ENCODE data around the gene MAPT. TPM values are rescaled to one million over a fixed set of nuclear protein-coding genes. Genes with fewer than 3 reads are reported as not detected.

Gene MAPT
- total and polyA plus RNA-seq, 2 of the 13 experiments (the other 11 are each of a cell fraction or from before 2014, with no cell fraction given), result 2.1 to 2.8 TPM

GRCh38 chr17:46044286-46044928 lies 150.1 kb downstream of the MAPT start (continued):
- TF ChIP-seq REST (IDR thresholded peaks at IDR 0.05; ENCODE audit: borderline replicate concordance in 1 of 2, low read depth in 1 of 2, low read length in 2 of 2) (no peak), ZNF800 (CRISPR knock-in tag; IDR thresholded peaks at IDR 0.05) (0 out of 2 replicates have a peak, but pooled peaks have one; percentile 34), ZSCAN12 (CRISPR knock-in tag; IDR thresholded peaks at IDR 0.05) (no peak), JDP2 (CRISPR knock-in tag; IDR thresholded peaks at IDR 0.05; ENCODE audit: borderline replicate concordance) (no peak), ZNF720 (CRISPR knock-in tag; IDR thresholded peaks at IDR 0.05) (no peak), SMARCE1 (IDR thresholded peaks at IDR 0.05; ENCODE audit: borderline replicate concordance) (no peak), ZNF207 (IDR thresholded peaks at IDR 0.05; ENCODE audit: borderline replicate concordance) (no peak), HNF4G (IDR thresholded peaks at IDR 0.05; ENCODE audit: borderline replicate concordance, low read depth, low read length) (no peak), HNF4G (CRISPR knock-in tag; IDR thresholded peaks at IDR 0.05; ENCODE audit: borderline replicate concordance, low read depth) (no peak), XRCC5 (optimal IDR thresholded peaks at IDR 0.05; ENCODE audit: low read length) (peak; percentile 50), RBM22 (optimal IDR thresholded peaks at IDR 0.05; ENCODE audit: low read length) (peak; percentile 74), ZNF614 (CRISPR knock-in tag; IDR thresholded peaks at IDR 0.05; ENCODE audit: borderline replicate concordance) (no peak), PRPF4 (IDR thresholded peaks at IDR 0.05; ENCODE audit: low read depth, low read length, poor library complexity, severe bottlenecking) (no peak), KAT8 (CRISPR knock-in tag; IDR thresholded peaks at IDR 0.05) (peak; percentile 29; the same call in 1 of the 2 replicates), BCL6 (CRISPR knock-in tag; IDR thresholded peaks at IDR 0.05) (0 out of 2 replicates have a peak, but pooled peaks have one; percentile 8), RBAK (CRISPR knock-in tag; IDR thresholded peaks at IDR 0.05) (no peak), ZUFSP (CRISPR knock-in tag; IDR thresholded peaks at IDR 0.05; ENCODE audit: borderline replicate concordance) (no peak), ZHX1 (CRISPR knock-in tag; IDR thresholded peaks at IDR 0.05; ENCODE audit: low read depth) (peak; percentile 68; the same call in 1 of the 2 replicates)

All from HepG2 (cell line).